DMS 273 (cell line): Measurements from ENCODE around the gene PARD6B.
"Not testable (repeated sequence)": the region's sequence is repeated elsewhere in the genome, so short reads cannot be mapped to it uniquely, and the experiment has no call there.

Experiments
- DNase-seq: peaks from one replicate; lab custom pipeline; 2025; ENCODE audit not compliant: unreplicated experiment; lab: John Stamatoyannopoulos, UW

The PARD6B gene

GRCh38 chr20:50772420-50773185, 41.2 kb downstream of the PARD6B start:
- DNase-seq = no peak

- DNase-seq = no peak
Measured at GRCh38 chr20:50774515-50774914, 43.1 kb downstream of the PARD6B start.

- DNase-seq = no peak
Measured at GRCh38 chr20:50776122-50776817, 44.9 kb downstream of the PARD6B start.

- DNase-seq = no peak
Measured at GRCh38 chr20:50777373-50777772, 46.0 kb downstream of the PARD6B start.

- DNase-seq = not testable (repeated sequence)
Measured at GRCh38 chr20:50778994-50779393, 47.6 kb downstream of the PARD6B start.

- no peak for DNase-seq
Measured at GRCh38 chr20:50783390-50783789, 52.0 kb downstream of the PARD6B start.

- DNase-seq = no peak
Measured at GRCh38 chr20:50783903-50784302, 52.5 kb downstream of the PARD6B start.

- DNase-seq = no peak
Measured at GRCh38 chr20:50784464-50784863, 53.1 kb downstream of the PARD6B start.

GRCh38 chr20:50786703-50787102, 55.3 kb downstream of the PARD6B start:
- DNase-seq = no peak

- DNase-seq = no peak
Measured at GRCh38 chr20:50787181-50787580, 55.8 kb downstream of the PARD6B start.

GRCh38 chr20:50788045-50788991, 56.9 kb downstream of the PARD6B start:
- DNase-seq = peak; percentile 70

- no peak for DNase-seq
Measured at GRCh38 chr20:50789968-50790650, 58.7 kb downstream of the PARD6B start.

GRCh38 chr20:50790651-50791277, 59.4 kb downstream of the PARD6B start:
- peak; percentile 94 for DNase-seq

GRCh38 chr20:50792708-50793574, 61.6 kb downstream of the PARD6B start:
- peak; percentile 49 for DNase-seq

GRCh38 chr20:50793575-50794016, 62.2 kb downstream of the PARD6B start:
- DNase-seq = peak; percentile 47

GRCh38 chr20:50794181-50794845, 62.9 kb downstream of the PARD6B start:
- DNase-seq = peak; percentile 72

GRCh38 chr20:50794846-50795634, 63.7 kb downstream of the PARD6B start, which contains the start of gene BCAS4:
BCAS4 (plus strand) TSS chr20:50795061; CDS start chr20:50795084, 23 bp downstream.
- DNase-seq = peak; percentile 94

GRCh38 chr20:50797142-50797541, 65.8 kb downstream of the PARD6B start:
- DNase-seq = no peak
